PC-3 (cell line): Measurements from ENCODE around the gene SH2D3A. TPM values are rescaled to one million over a fixed set of nuclear protein-coding genes. Genes with fewer than 3 reads are reported as not detected.

Source experiments
- ATAC-seq: fragments of 200-7000 bp; cut with Tn5 transposase; 2 replicates; pipeline ENCODE4 v1.9.1; 2020; ENCODE audit warnings: mild to moderate bottlenecking, moderate library complexity
- BruUV-seq: library from RNA; stranded (reverse); fragments of 400-500 nt; replicated peaks from 2 replicates; lab custom pipeline; 2021; lab: Mats Ljungman, UMichigan
- CTCF ChIA-PET: fragments of 300-600 bp; sonication (Branson Sonifier 250); formaldehyde crosslinking; loops from one replicate; lab custom pipeline; 2022; ENCODE audit warnings: antibody characterized with exemption; lab: Charles Lee
- POLR2A ChIA-PET: fragments of 300-600 bp; sonication (Branson Sonifier 250); formaldehyde crosslinking; loops from one replicate; lab custom pipeline; 2022; ENCODE audit warnings: antibody characterized with exemption; ENCODE audit not compliant: unreplicated experiment; lab: Charles Lee
- DNase-seq: peaks from one replicate; pipeline ENCODE4 v3.0.0-alpha.2; 2015
- H2AFZ ChIP-seq: fragments of 300-600 bp; sonication (generic); 2 replicates; pipeline ENCODE4 v1.6.0; 2016; ENCODE audit warnings: antibody characterized with exemption, low read length
- H3F3A ChIP-seq: fragments of 300-600 bp; sonication (generic); one replicate; pipeline ENCODE4 v1.6.0; 2017; ENCODE audit warnings: antibody characterized with exemption, low read length, control low read depth, mild to moderate bottlenecking; ENCODE audit not compliant: unreplicated experiment
- H3K27ac ChIP-seq: fragments of 300-600 bp; sonication (generic); 2 replicates; pipeline ENCODE4 v1.5.1; 2016; ENCODE audit warnings: mild to moderate bottlenecking, low read length
- H3K27me3 ChIP-seq: fragments of 300-600 bp; sonication (generic); 2 replicates; pipeline ENCODE4 v1.6.1; 2016; ENCODE audit warnings: low read length, mixed read lengths
- H3K36me3 ChIP-seq: fragments of 300-600 bp; sonication (generic); 2 replicates; pipeline ENCODE4 v1.6.1; 2016; ENCODE audit warnings: low read depth, mixed run types, low read length, mixed read lengths
- H3K4me1 ChIP-seq: fragments of 300-600 bp; sonication (generic); 2 replicates; pipeline ENCODE4 v1.5.1; 2016; ENCODE audit warnings: low read length; ENCODE audit not compliant: insufficient read depth
- H3K4me2 ChIP-seq: fragments of 300-600 bp; sonication (generic); 2 replicates; pipeline ENCODE4 v1.6.0; 2016; ENCODE audit warnings: low read length
- H3K4me3 ChIP-seq: fragments of 300-600 bp; sonication (generic); 2 replicates; pipeline ENCODE4 v1.5.1; 2016; ENCODE audit warnings: mild to moderate bottlenecking, low read length, mixed read lengths
- H3K79me2 ChIP-seq: fragments of 300-600 bp; sonication (generic); 2 replicates; pipeline ENCODE4 v1.6.1; 2017; ENCODE audit warnings: low read length, mixed read lengths
- H3K9ac ChIP-seq: fragments of 300-600 bp; sonication (generic); 2 replicates; pipeline ENCODE4 v1.6.0; 2016; ENCODE audit warnings: mild to moderate bottlenecking, low read length
- H3K9me2 ChIP-seq: fragments of 300-600 bp; sonication (generic); replicated peaks from 2 replicates; pipeline ENCODE4 v1.6.1; 2016; ENCODE audit warnings: mixed run types, low read length, mixed read lengths
- H3K9me3 ChIP-seq: fragments of 300-600 bp; sonication (generic); 2 replicates; pipeline ENCODE4 v1.6.1; 2016; ENCODE audit warnings: low read length, mixed read lengths
- H4K20me1 ChIP-seq: fragments of 300-600 bp; sonication (generic); 2 replicates; pipeline ENCODE4 v1.6.1; 2016; ENCODE audit warnings: low read length, mixed read lengths
- CTCF ChIP-seq: fragments of 300-600 bp; sonication (generic); conservative IDR thresholded peaks from 2 replicates; pipeline ENCODE4 v1.5.1; 2017; ENCODE audit warnings: antibody characterized with exemption, low read depth, mild to moderate bottlenecking, low read length
- EZH2 ChIP-seq: fragments of 300-600 bp; sonication (generic); IDR thresholded peaks from one replicate; pipeline ENCODE4 v1.6.1; 2017; ENCODE audit warnings: antibody characterized with exemption, mild to moderate bottlenecking, low read length; ENCODE audit not compliant: unreplicated experiment
- EZH2phosphoT487 ChIP-seq: fragments of 300-600 bp; sonication (generic); IDR thresholded peaks from 2 replicates; pipeline ENCODE4 v1.6.1; 2018; ENCODE audit warnings: mild to moderate bottlenecking, antibody characterized with exemption, low read length, borderline replicate concordance
- intact Hi-C: fragments of 100-400 bp; cut with micrococcal nuclease; formaldehyde crosslinking; loops from 2 replicates; pipeline ENCODE4 v1.9.0; 2023
- total RNA-seq: library from RNA; depleted of rRNA; stranded (reverse); fragments of >200 nt; gene quantifications from 2 replicates; pipeline ENCODE4 v1.2.3, GENCODE V29; 2014

SH2D3A gene
- total RNA-seq, 1 experiment from 2014 or later = 141 TPM

- H3K9ac ChIP-seq = no peak overlapping the region
- H3K4me3 ChIP-seq = no peak overlapping the region
- no peaks in the 10 kb centered on the region for H3F3A ChIP-seq
- no peaks in the 10 kb centered on the region for H4K20me1 ChIP-seq
- no peak overlapping the region; the same call in 1 of the 2 replicates for H2AFZ ChIP-seq
- no peak for ATAC-seq
- H3K27me3 ChIP-seq = 0 out of 2 replicates have a peak, but pooled peaks cover 6% of the 10 kb centered on the region
- H3K27ac ChIP-seq = no peak overlapping the region
- intact Hi-C loops = no loop called here
- H3K79me2 ChIP-seq = no peaks in the 10 kb centered on the region
- no peaks in the 10 kb centered on the region for H3K4me1 ChIP-seq
- CTCF ChIA-PET = no interaction called here
- no peak overlapping the region for H3K4me2 ChIP-seq
- POLR2A ChIA-PET = no interaction called here
- no peak for TF ChIP-seq EZH2phosphoT487
- TF ChIP-seq EZH2 = no peak
- no peak for TF ChIP-seq CTCF
- H3K9me3 ChIP-seq = no peaks in the 10 kb centered on the region
- H3K36me3 ChIP-seq = no peaks in the 10 kb centered on the region
- DNase-seq = no peak
- H3K9me2 ChIP-seq = no peaks in the 10 kb centered on the region
- BruUV-seq = no TSS peak
Observed at GRCh38 chr19:6812612-6813011, 45.4 kb upstream of the SH2D3A start.

- no peaks in the 10 kb centered on the region for H3K9me3 ChIP-seq
- H3K4me1 ChIP-seq = no peaks in the 10 kb centered on the region
- intact Hi-C loops = no loop called here
- ChIA-PET POLR2A (no interaction called here), CTCF (no interaction called here)
- no peaks in the 10 kb centered on the region for H4K20me1 ChIP-seq
- H3K27ac ChIP-seq = no peak overlapping the region
- H3K36me3 ChIP-seq = no peaks in the 10 kb centered on the region
- 0 out of 2 replicates have a peak, but pooled peaks cover 6% of the 10 kb centered on the region for H3K27me3 ChIP-seq
- BruUV-seq = no TSS peak
- no peaks in the 10 kb centered on the region for H3K79me2 ChIP-seq
- H3K9me2 ChIP-seq = no peaks in the 10 kb centered on the region
- TF ChIP-seq EZH2 (no peak), CTCF (no peak), EZH2phosphoT487 (no peak)
- no peaks in the 10 kb centered on the region for H3F3A ChIP-seq
- DNase-seq (peak; percentile 77), ATAC-seq (peak; percentile 67)
- H2AFZ ChIP-seq = peak overlapping the region; percentile 63
- H3K9ac ChIP-seq = no peak overlapping the region
- H3K4me2 ChIP-seq = no peak overlapping the region
- H3K4me3 ChIP-seq = no peak overlapping the region
Observed at GRCh38 chr19:6811906-6812305, 44.7 kb upstream of the SH2D3A start.

- ChIA-PET POLR2A (no interaction called here), CTCF (no interaction called here)
- intact Hi-C loops = no loop called here
- Histone ChIP-seq H3K4me2 (no peak overlapping the region), H3K9ac (no peak overlapping the region), H3F3A (no peaks in the 10 kb centered on the region), H3K9me2 (no peaks in the 10 kb centered on the region), H3K36me3 (no peaks in the 10 kb centered on the region), H2AFZ (peak overlapping the region; percentile 63), H3K79me2 (no peaks in the 10 kb centered on the region), H3K4me1 (no peaks in the 10 kb centered on the region), H4K20me1 (no peaks in the 10 kb centered on the region), H3K27ac (no peak overlapping the region), H3K9me3 (no peaks in the 10 kb centered on the region), H3K4me3 (no peak overlapping the region), H3K27me3 (0 out of 2 replicates have a peak, but pooled peaks cover 6% of the 10 kb centered on the region)
- ATAC-seq = no peak
- TF ChIP-seq EZH2 (no peak), CTCF (no peak), EZH2phosphoT487 (no peak)
- peak; percentile 20 for DNase-seq
- no TSS peak for BruUV-seq
Observed at GRCh38 chr19:6811378-6811777, 44.1 kb upstream of the SH2D3A start.
